DOHH2 (cell line): Measurements from ENCODE around the gene ZDHHC13.

Experiments used
- CTCF ChIP-seq: fragments of 200-600 bp; sonication (generic); IDR thresholded peaks from one replicate; pipeline ENCODE4 v1.5.1; 2014; ENCODE audit warnings: antibody characterized with exemption, mild to moderate bottlenecking, low read depth, low read length; ENCODE audit not compliant: poor library complexity, severe bottlenecking
- EZH2phosphoT487 ChIP-seq: fragments of 200-600 bp; sonication (generic); IDR thresholded peaks from 2 replicates; pipeline ENCODE4 v1.6.1; 2017; ENCODE audit warnings: borderline replicate concordance, mild to moderate bottlenecking, antibody characterized with exemption, low read length, moderate library complexity, mixed read lengths

- no peak for TF ChIP-seq CTCF
- no peak for TF ChIP-seq EZH2phosphoT487
Observed at GRCh38 chr11:19185516-19186052, 68.6 kb downstream of the ZDHHC13 start.
